GM21528 (cell line): ENCODE results near the gene PDCD1.
"Not testable (repeated sequence)": the region's sequence is repeated elsewhere in the genome, so short reads cannot be mapped to it uniquely, and the experiment has no call there.

Source experiments
- ATAC-seq: cut with Tn5 transposase; IDR thresholded peaks from one replicate; pipeline ENCODE4 v1.9.1; 2021; ENCODE audit warnings: mild to moderate bottlenecking, moderate library complexity; ENCODE audit not compliant: unreplicated experiment, low FRiP score

PDCD1 gene

DNA sequence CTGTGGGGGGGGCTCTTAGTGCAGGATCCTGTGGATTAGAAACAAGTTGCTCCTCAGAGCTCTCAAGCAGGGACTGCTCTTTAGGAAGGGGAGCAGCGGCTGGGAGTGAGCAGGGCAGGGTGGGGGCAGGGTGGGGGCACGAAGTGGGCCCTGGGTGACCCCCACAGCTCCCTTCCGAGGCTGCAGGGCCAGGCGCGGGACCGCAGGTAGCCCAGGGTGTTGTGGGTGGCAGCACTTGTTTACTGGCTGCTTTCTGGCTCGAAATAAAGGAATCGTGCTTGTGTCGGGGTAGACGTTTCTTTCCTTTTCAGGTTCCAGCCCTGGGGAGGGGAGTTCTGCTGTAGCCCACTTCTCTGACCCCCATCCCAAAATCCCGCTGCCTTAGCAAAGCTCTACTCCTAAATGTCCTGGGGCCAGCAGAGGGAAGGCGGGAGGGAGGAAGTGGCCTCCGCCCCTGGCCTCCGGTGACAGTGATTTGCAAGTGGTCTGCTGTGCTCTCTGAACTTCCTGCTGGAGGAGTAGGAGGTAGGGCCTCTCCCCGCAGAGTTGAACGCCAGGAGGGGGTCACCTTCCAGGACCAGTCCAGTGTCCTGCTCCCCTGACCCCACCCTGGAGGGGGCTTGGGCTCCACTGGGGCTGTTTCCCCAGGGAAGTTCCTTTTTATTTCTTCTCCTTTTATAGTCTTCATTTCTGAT lies 41.4 kb downstream of the PDCD1 start:
- no peak for ATAC-seq

GRCh38 chr2:241816431-241817121 lies 42.1 kb downstream of the PDCD1 start:
- ATAC-seq: no peak

DNA sequence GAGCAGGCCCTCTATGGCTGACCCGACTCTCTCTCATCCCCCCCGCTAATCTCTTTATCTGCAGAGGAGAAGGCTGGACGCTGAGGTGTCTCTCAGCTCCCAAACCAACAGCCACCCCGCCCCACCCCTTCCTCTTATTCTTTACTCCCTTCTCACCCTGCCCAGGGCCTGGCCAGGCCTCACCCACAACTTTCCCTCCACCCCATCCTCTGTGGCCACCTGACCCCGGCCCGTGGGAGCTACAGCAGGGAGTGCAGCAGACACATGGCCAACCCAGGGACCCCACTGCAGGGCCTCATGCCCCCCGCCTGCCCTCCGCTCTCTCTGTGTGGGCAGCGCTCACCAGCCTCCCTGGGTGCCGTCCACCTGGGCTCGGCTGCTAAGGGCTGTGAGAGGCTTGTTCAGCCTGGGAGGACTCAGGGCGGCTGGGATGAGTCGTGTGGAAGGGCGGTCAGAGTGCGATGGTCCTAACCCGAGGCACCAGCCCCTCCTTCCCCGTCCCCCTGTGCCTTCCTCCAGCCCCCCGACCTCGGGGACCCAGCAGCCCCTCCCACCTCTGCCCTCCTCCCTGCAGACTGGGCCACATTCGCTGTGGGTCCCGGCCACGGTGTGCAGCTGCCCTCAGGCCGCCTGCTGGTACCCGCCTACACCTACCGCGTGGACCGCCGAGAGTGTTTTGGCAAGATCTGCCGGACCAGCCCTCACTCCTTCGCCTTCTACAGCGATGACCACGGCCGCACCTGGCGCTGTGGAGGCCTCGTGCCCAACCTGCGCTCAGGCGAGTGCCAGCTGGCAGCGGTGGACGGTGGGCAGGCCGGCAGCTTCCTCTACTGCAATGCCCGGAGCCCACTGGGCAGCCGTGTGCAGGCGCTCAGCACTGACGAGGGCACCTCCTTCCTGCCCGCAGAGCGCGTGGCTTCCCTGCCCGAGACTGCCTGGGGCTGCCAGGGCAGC lies 42.9 kb downstream of the PDCD1 start:
- no peak for ATAC-seq

DNA sequence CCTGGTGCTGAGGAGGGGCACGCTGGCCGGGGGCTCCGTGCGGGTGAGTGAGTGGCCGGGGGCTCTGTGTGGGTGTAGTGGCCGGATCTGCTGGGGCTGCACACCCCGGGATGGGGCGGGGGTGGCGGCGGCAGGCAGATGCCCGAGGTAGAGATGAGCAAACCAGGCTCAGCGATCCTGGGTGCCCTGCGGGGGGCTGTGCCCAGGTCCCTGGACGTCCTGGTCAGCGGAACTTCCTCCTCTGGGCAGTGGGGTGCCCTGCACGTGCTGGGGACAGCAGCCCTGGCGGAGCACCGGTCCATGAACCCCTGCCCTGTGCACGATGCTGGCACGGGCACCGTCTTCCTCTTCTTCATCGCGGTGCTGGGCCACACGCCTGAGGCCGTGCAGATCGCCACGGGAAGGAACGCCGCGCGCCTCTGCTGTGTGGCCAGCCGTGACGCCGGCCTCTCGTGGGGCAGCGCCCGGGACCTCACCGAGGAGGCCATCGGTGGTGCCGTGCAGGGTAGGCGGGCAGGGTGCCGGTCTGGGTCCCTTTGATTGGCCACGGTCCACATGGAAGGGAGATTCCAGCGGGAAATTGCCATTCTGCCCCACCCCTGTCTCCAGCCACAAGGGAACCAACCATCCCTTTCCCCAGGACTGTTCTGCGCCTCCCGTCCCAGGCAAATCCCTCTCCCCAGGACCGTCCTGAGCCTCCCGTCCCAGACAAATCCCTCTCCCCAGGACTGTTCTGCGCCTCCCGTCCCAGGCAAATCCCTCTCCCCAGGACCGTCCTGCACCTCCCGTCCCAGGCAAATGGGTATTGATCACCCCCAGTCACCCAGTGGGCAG lies 43.8 kb downstream of the PDCD1 start:
- no peak for ATAC-seq

GRCh38 chr2:241814393-241814642 lies 44.4 kb downstream of the PDCD1 start:
- ATAC-seq: no peak

DNA sequence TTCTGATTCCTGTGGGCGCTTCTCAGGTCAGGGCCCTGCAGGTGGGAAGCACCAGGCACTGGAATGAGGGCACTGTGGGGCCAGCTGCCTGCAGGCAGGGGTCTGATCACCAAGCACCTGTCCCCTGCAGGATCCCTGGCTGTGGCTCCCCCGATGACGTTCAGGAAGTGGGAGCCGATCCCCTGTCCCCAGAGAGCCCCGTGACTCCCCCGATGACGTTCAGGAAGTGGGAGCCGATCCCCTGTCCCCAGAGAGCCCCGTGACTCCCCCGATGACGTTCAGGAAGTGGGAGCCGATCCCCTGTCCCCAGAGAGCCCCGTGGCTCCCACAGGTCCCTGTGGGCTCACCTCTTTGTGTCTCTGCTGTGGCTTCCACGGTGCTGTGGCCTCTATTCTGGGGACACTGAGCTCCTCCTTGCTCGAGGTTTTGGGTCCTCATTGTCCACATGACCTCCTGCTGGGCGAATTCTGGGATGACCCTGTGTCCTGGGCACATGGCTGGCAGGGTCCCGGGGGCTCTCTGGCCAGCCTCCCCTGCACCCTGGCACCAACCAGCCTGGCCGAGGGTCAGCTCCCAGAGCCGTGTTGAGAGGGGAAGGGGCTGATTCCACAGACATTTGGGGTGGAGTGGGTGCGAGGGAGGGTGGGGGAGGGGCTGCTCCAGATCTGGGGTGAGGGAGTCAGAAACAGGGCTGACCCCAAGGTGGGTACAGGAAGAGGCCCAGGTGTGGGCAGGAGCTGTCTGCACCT lies 44.9 kb downstream of the PDCD1 start:
- no peak for ATAC-seq

GRCh38 chr2:241812730-241813643 lies 45.7 kb downstream of the PDCD1 start:
- ATAC-seq: no peak

DNA sequence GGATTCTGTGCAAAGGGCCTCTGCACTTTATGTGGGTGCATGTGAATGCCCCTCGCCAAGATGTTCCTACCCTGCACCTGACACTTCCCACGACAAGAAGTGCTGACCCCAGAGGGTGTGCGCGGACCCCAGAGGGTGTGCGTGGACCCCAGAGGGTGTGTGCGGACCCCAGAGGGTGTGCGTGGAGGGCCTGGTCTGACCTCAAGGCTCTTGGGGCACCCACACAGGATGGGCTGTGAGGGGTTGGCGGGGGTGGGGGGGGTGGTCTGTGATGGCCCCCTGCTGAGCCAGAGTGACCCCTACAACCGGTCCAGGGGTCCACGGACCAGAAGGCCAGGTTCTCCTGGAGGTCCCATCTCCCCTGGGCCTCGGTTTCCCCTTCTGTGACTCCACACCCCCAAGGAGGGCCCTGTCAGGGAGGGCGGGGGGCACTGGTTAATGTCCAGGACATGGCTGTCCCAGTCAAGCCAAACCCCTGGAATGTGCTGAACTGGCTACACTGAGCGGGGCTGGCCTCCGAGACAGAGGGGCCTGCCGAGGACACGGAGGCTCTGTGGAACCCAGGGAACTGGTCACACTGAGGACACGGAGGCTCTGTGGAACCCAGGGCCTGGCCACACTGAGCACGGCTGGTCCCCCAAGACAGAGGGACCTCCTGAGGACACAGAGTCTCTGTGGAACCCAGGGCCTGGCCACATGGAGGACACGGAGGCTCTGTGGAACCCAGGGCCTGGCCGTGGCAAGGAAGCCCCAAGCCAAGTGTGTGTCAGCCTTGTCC lies 46.6 kb downstream of the PDCD1 start:
- no peak for ATAC-seq

DNA sequence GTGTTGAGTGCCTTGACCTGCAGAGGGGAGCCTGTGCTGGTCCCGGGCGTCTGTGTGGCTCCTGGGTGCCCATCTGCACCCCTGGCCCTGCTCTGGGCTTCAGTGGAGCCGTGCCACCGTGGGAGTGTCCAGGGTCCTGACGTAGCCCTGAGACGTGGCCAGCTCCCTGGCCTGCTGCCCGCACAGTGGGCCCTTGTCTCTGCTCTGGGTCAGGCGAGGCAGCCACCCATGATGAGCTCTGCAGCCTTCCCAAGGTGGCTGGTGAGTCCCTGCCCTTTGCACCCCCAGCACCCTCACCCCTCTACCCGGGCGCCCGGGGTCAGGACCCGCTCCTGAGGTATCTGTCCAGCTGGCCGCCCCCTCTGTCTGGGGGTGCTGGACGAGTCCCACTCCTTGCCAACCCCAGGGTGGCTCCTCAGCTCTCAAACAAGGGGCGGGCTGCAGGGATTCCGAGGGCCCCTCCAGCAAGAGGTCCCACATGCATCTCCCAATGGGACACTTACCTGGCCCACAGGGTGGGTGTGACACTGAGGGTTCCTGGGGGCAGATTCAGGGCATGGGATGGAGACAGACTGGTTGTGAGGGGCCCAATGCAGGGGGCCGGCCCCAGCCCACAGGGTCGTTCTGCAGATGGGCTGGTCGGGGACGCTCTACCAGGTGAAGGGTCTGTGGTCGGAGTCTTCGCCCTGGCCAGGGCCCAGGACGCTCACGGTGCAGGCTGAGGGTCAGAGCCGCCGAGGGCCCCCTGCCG lies 47.3 kb downstream of the PDCD1 start:
- ATAC-seq: no peak

DNA sequence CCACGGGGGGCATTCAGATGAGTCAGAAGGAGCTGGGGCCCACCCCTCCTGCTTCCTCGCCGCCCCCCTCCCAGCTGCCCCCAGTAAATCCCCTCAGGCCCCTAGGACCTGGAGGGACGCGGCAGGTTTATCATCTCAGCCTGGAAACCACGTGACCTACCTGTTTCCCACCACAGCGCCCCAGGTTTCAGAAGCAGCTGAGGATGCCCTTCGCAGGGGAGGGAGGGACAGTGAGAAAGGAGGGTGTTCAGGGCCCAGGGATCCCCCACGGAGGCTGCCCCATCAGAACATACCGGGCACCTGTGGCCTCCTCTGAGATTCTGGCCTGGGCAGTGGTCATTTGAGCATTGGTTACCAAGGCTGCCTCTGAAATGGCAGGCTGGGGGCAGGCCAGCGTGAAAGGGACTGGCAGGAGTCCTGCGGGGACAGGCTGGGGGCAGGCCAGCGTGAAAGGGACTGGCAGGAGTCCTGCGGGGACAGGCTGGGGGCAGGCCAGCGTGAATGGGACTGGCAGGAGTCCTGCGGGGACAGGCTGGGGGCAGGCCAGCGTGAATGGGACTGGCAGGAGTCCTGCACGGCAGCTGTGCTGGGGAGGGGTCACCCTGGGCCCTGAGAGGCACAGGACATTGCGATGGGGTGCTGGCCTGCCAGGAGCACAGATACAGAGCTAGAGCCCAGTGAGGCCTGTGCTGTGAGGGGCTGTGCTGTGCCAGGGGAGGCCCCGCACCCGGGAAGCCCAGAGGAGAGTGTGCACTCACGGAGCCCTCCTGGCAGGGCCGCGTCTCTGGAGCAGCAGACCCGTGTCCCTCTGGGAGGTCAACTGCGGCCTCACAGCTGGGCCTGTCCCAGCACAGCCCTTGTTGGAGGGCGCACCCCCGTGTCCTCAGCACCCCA lies 48.1 kb downstream of the PDCD1 start:
- ATAC-seq: no peak

DNA sequence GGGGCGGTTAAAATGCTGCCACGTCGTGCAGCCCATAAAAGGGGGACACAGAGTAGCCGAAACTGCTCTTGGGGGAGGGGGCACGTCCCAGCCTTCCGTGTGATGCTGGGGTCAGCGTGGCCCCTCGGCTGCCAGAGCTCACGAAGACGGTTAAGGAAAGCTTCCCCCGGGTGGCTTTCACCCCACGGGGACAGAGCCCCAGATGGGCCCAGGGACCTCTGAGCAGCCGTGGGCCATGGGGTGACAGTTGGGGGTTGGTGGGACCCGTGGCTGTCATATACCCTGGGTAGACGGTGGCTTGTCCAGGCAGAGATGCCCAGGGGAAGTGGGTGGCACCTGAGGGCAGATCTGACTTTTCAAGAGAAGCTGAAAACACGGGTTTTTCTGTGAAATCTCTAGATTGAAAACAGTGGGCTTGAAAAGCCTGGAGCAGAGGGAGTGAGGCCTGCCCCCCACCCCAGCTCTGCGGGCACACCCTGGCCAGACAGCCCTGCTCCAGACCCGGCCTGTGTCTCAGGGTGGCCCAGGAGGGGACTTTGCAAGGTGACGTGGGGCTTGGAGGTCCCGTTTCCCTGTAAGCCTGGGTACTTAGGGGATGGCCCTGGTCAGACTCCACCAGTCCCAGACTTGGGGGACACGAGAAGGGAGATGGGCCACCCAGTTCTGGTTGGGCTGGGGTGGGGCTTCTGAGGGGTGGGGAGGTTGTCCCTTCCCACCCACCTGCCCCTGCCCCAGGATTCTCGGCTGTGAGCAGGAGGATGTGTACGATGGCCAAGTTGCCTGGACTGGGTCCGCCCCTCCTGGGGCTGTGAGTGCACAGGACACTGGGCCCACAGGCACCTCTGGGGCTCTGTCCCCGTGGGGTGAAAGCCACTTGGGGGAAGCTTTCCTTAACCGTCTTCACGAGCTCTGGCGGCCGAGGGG lies 49.0 kb downstream of the PDCD1 start:
- no peak for ATAC-seq

DNA sequence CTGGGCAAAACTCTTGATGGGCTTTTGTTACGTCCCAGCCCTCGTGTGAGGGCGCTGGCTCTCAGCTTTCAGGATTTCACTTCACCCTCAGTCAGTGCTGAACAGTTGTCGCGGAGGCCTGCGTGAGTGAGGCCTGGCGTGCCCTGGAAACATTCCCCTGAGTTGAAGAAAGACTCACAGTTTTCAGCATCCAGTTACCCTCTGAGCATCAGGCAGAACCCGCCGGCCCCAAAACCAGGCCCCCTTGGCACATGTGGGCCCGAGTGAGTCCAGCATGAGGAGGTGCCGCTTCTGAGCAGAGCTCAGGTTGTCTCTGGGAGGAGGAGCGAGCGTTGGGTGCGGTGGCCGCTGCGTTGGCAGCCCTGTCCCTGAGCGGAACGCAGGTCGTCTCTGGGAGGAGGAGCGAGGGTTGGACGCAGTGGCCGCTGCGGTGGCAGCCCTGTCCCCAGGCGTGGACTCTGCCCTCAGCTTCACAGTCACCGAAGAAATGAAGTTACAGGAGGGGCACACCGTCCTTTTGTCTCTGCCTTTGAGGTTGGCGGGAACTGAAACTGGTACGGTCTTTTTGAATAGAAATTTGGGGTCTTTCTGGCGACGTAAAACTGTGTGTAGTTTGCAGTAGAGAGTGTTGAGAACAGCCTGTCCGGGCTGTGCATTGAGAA lies 49.8 kb downstream of the PDCD1 start, which contains the start of gene NEU4:
NEU4 (plus strand) TSS at position 473 of the 662 bp plus-strand sequence. CDS start 5,292 bp downstream, outside the sequence.
- ATAC-seq: no peak

GRCh38 chr2:241808051-241808720 lies 50.5 kb downstream of the PDCD1 start:
- ATAC-seq: no peak

DNA sequence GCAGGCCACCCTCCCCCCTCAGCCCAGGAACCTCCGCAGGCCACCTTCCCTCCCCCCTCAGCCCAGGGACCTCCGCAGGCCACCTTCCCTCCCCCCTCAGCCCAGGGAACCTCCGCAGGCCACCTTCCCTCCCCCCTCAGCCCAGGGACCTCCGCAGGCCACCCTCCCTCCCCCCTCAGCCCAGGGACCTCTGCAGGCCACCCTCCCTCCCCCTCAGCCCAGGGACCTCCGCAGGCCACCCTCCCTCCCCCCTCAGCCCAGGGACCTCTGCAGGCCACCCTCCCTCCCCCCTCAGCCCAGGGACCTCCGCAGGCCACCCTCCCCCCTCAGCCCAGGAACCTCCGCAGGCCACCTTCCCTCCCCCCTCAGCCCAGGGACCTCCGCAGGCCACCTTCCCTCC lies 52.5 kb downstream of the PDCD1 start:
- ATAC-seq: not testable (repeated sequence)
